Upper lobe of left lung (tissue), 4 donors: ENCODE measurements around the gene ATG5.

ENCODE experiments used
- CTCF ChIP-seq, 6 experiments: fragments of 450-650 bp in 4 of 6; fragments of 200-600 bp in 2 of 6; sonication (generic) in 2 of 6; IDR thresholded peaks; one replicate each; pipeline ENCODE4 v1.5.1; 2016 to 2019; ENCODE audit warnings: antibody characterized with exemption in 6 of 6
- EP300 ChIP-seq, 4 donors: sonication (generic); formaldehyde crosslinking; IDR thresholded peaks; one replicate each; pipeline ENCODE4 v1.5.1; 2017; ENCODE audit warnings: antibody characterized with exemption in 4 of 4, control low read depth in 2 of 4
- POLR2A ChIP-seq, 4 donors: fragments of 450-650 bp; IDR thresholded peaks; one replicate each; pipeline ENCODE4 v1.5.1; 2016 to 2017; ENCODE audit warnings: antibody characterized with exemption in 4 of 4, mild to moderate bottlenecking in 2 of 4
- POLR2AphosphoS5 ChIP-seq, 2 donors: sonication (generic); formaldehyde crosslinking; IDR thresholded peaks; one replicate each; pipeline ENCODE4 v1.5.1; 2017; ENCODE audit warnings: antibody characterized with exemption in 2 of 2

GRCh38 chr6:106177786-106178185, 147.8 kb downstream of the ATG5 start:
- TF ChIP-seq EP300 (IDR thresholded peaks at IDR 0.05) (no peak), CTCF (IDR thresholded peaks at IDR 0.05) (no peak), POLR2AphosphoS5 (IDR thresholded peaks at IDR 0.05) (no peak), POLR2A (IDR thresholded peaks at IDR 0.05) (no peak)
